ENCODE data around the gene CMIP. TPM values are rescaled to one million over a fixed set of nuclear protein-coding genes. Genes with fewer than 3 reads are reported as not detected.
A peak's percentile ranks its signal among the peaks of the same experiment; 100 is the strongest.
"Not testable (repeated sequence)": the region's sequence is repeated elsewhere in the genome, so short reads cannot be mapped to it uniquely, and the experiment has no call there.

CMIP gene
- total RNA-seq, 1 donor from 2014 or later, result 10.5 TPM

- intact Hi-C loops (cut with DNase I); ATAC-seq: not testable (repeated sequence)
Measured at GRCh38 chr16:81577272-81577671, 132.7 kb downstream of the CMIP start.

GRCh38 chr16:81578076-81578475 lies 133.5 kb downstream of the CMIP start:
- ATAC-seq (no peak), DNase-seq (ENCODE audit: missing footprints) (no peak)
- intact Hi-C loops (cut with DNase I), result no loop called here

More at GRCh38 chr16:81577272-81577671, 132.7 kb downstream of the CMIP start:
- not testable (repeated sequence) for DNase-seq (ENCODE audit: missing footprints)

GRCh38 chr16:81578636-81579413 lies 134.2 kb downstream of the CMIP start:
- no peak for DNase-seq (ENCODE audit: missing footprints)
- intact Hi-C loops (cut with DNase I), result no loop called here

GRCh38 chr16:81581107-81581506 lies 136.5 kb downstream of the CMIP start:
- intact Hi-C loops (cut with DNase I), result no loop called here
- DNase-seq (ENCODE audit: missing footprints), result no peak
- ATAC-seq, result no peak

More at GRCh38 chr16:81578636-81579413, 134.2 kb downstream of the CMIP start:
- no peak for ATAC-seq

GRCh38 chr16:81582655-81583441 lies 138.2 kb downstream of the CMIP start:
- ATAC-seq (peak; percentile 49), DNase-seq (ENCODE audit: missing footprints) (no peak)
- intact Hi-C loops (cut with DNase I), result no loop called here

GRCh38 chr16:81583893-81584631 lies 139.5 kb downstream of the CMIP start:
- intact Hi-C loops (cut with DNase I), result no loop called here

GRCh38 chr16:81585785-81586184 lies 141.2 kb downstream of the CMIP start:
- DNase-seq (ENCODE audit: missing footprints) (no peak), ATAC-seq (no peak)
- intact Hi-C loops (cut with DNase I), result no loop called here

More at GRCh38 chr16:81583893-81584631, 139.5 kb downstream of the CMIP start:
- ATAC-seq, result no peak
- DNase-seq (ENCODE audit: missing footprints), result no peak

GRCh38 chr16:81586417-81586816 lies 141.8 kb downstream of the CMIP start:
- intact Hi-C loops (cut with DNase I), result no loop called here
- DNase-seq (ENCODE audit: missing footprints) (no peak), ATAC-seq (no peak)

- no peak for ATAC-seq
- DNase-seq (ENCODE audit: missing footprints), result no peak
- intact Hi-C loops (cut with DNase I), result no loop called here
Measured at GRCh38 chr16:81586977-81587625, 142.5 kb downstream of the CMIP start.

GRCh38 chr16:81587626-81588160 lies 143.1 kb downstream of the CMIP start:
- DNase-seq (ENCODE audit: missing footprints) (no peak), ATAC-seq (no peak)
- intact Hi-C loops (cut with DNase I), result no loop called here

- ATAC-seq (no peak), DNase-seq (ENCODE audit: missing footprints) (no peak)
- intact Hi-C loops (cut with DNase I), result no loop called here
Measured at GRCh38 chr16:81588326-81589081, 143.9 kb downstream of the CMIP start.

GRCh38 chr16:81589975-81590650 lies 145.5 kb downstream of the CMIP start:
- no peak for ATAC-seq
- no peak for DNase-seq (ENCODE audit: missing footprints)
- intact Hi-C loops (cut with DNase I), result no loop called here

GRCh38 chr16:81590714-81591544 lies 146.3 kb downstream of the CMIP start:
- intact Hi-C loops (cut with DNase I), result no loop called here
- DNase-seq (ENCODE audit: missing footprints) (no peak), ATAC-seq (no peak)

GRCh38 chr16:81591545-81591870 lies 146.9 kb downstream of the CMIP start:
- no peak for DNase-seq (ENCODE audit: missing footprints)
- ATAC-seq, result no peak
- intact Hi-C loops (cut with DNase I), result no loop called here

- ATAC-seq, result no peak
- no peak for DNase-seq (ENCODE audit: missing footprints)
- intact Hi-C loops (cut with DNase I), result no loop called here
Measured at GRCh38 chr16:81592353-81592866, 147.8 kb downstream of the CMIP start.

- DNase-seq (ENCODE audit: missing footprints) (no peak), ATAC-seq (no peak)
- intact Hi-C loops (cut with DNase I), result no loop called here
Measured at GRCh38 chr16:81593481-81593880, 148.9 kb downstream of the CMIP start.

All from Right ventricle myocardium inferior (tissue), 1 donor.